AG20443 (cell line): Measurements from ENCODE around the gene CCNF.

Experiments
- DNase-seq: peaks from one replicate; pipeline ENCODE4 v3.0.0; 2012; ENCODE audit warnings: low spot score, mixed read lengths

Gene CCNF

GRCh38 chr16:2501946-2502895, 73.0 kb downstream of the CCNF start:
- DNase-seq, result no peak

- DNase-seq, result no peak
Observed at GRCh38 chr16:2505695-2506094, 76.4 kb downstream of the CCNF start.

GRCh38 chr16:2507052-2507659, 77.9 kb downstream of the CCNF start:
- DNase-seq, result no peak

GRCh38 chr16:2507665-2508064, 78.4 kb downstream of the CCNF start:
- no peak for DNase-seq
